RCC 7860 (cell line): ENCODE results near the gene CELF1.
"Not testable (repeated sequence)": the region's sequence is repeated elsewhere in the genome, so short reads cannot be mapped to it uniquely, and the experiment has no call there.

Source experiments
- DNase-seq: peaks from one replicate; pipeline ENCODE4 v3.0.0-alpha.2; 2015; ENCODE audit warnings: low spot score
- FAIRE-seq: peaks from 2 replicates; lab custom pipeline; 2012; peaks lifted over from hg19 to GRCh38; lab: Jason Lieb, UNC

The CELF1 gene

DNA sequence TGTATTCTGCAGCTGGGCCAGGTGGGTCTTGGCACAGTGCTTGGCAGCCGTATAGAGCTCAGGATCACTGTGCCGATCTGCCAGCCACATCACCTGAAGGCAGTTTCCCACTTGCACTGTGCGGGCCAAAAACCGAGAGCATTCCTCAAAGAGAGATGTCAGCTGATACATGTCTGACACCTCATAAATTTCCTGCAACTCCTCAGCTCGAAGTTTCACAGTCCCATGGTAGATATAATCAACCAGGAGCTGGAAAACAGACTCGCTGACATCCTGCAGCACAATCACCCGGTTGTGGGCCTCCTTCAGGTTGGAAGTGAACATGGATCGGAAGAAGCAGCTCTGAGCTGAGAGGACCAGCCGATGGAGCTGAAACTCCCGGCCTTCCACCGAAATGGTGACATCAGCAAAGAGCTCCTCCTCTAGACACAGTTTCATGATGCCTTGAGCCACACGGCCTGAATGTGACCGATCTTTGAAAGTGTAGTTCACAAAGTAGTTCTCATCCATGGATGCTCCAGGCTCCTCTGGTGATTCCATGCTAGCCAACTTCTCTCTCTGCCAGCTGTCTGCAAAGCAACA, 24.6 kb upstream of the CELF1 start:
- FAIRE-seq (no peak), DNase-seq (no peak)

DNA sequence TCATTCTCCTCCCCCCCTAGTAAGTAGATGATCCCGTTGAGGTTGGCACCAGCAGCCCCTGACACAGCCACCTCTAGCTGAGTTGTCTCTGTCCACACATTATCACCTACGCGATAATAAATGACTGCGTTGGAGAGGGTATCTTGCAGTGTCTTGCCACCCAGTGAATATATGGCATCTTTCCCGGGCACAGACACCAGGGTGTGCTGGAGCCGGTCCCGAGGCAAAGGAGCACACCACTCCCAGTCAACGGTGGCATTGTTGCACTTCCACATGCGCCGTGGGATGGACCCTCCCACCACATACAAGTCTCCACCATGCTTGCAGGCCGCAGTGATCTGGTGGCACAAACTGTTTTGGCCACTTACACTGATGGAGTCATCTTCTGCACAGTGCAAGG, 20.4 kb upstream of the CELF1 start:
- no peak for FAIRE-seq
- no peak for DNase-seq

DNA sequence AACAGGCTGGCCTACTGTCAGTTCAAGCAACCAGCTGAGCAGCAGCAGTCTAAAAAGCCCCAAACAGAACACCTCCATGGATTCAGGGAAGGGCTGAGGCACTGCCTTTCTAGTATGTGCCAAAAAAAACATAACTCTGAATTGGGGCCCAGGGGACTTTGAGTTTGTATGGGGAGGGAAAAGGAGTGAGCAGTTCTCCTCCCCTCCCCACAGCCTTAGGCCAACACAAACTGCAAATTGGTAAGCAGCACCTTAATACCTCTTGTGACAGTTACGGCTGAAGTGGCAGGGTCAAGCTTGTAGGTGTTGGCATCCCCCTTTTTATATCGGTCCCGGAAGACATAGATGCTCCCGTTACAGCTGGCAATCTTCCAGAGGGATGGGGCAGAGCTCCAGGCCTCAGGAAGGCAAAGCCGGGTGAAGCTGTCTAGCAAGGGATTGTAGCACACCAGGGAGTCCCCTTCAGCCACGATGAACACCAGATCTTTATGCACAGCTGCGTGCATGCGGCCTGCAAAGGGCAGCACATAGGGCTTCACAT, 19.9 kb upstream of the CELF1 start:
- FAIRE-seq (no peak), DNase-seq (no peak)

DNA sequence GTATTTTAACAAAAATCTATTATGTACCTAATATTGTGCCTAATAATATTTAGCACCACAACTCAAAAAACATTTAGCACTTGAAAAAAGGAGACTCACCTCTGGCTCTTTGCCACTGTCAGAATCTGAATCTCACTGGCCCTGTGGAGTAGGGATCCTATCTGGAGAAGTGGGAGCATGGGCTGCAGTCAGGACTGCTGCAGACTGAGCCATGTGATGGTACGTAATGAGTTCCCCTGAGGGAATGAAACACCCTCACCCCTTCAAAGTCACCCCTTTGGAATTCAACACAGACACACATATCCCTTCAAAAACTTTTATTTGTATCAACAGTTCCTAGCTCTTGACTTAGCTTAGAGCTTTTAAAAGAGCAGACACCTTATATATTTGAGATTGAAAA, 19.0 kb upstream of the CELF1 start:
- no peak for FAIRE-seq
- DNase-seq: no peak

DNA sequence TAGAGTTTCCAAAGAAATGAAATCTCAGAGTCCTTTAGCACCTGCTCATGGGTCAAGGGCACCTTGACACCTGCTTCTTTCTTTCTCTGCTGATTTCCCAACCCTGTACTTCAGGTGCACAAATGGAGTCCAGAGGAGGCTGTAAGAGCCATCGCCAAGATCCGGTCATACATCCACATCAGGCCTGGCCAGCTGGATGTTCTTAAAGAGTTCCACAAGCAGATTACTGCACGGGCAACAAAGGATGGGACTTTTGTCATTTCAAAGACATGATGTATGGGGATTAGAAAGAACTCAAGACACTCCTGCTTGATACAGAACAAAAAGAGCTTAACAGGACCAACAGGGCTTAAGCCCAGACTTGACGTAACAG, 18.4 kb upstream of the CELF1 start:
- FAIRE-seq (no peak), DNase-seq (no peak)

DNA sequence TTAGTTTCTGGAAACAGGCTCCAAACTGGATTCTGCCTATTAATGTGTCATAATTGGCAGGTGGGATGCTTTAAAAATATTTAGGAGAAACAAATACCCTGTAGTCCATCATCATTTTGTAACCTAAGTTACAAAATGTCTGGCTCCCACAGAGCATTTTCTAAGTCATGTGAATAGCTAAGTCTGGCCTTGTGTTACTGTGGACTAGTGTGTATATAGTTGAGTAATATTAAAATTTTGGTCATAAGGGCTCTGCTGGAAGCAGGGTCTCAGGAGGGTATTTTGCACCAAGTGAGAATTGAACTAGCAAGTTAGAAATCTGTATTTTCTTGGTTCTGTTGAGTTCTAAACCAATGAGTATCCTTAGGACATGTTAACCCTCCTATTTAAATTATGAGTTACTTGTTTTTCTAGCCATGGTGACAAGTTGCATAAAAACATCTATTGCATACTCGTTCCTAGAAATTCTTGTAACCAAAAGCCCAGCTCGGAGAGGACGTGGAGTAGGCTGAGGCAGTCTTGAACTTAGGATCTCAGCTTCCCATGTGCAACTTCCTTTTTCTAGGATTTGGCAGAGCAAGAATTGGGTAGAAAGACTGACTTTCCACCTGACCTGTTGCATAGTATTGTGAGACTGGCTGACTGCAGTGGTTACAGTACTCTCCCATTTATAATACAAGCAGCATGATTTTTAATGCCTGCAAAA, 17.9 kb upstream of the CELF1 start:
- FAIRE-seq (no peak), DNase-seq (no peak)

DNA sequence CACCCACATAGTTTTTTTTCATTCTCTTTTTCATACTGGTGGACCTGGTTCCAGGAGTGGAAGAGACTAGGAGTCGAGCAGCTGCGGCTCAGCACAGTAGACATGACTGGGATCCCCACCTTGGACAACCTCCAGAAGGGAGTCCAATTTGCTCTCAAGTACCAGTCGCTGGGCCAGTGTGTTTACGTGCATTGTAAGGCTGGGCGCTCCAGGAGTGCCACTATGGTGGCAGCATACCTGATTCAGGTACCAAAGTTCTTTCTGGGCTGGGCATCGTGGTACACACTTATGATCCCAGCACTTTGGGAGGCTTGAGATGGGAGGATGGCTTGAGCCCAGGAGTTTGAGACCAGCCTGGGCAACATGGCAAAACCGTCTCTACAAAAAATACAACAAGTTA, 16.7 kb upstream of the CELF1 start:
- no peak for FAIRE-seq
- no peak for DNase-seq

DNA sequence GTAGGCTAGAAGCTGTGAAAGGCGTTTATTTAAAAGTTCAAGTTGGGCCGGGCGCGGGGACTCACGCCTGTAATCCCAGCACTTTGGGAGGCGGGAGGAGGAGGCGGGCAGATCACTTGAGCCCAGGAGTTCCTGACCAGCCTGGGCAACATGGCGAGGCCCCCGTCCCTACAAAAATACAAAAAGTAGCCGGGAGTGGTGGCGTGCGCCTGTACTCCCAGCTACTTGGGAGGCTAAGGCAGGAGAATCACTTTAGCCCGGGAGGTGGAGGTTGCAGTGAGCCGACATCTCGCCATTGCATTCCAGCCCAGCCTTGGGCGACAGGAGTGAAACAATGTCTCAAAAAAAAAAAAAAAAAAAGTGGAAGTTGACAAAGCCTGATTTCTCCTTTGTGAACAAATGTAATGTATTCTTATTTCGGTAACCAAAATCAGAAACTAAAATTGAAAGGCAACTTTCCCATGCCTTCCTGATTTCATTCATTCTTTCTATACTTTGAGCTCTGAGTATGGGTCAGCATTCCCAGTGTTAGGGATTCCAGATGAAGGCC, 13.3 kb upstream of the CELF1 start:
- FAIRE-seq (no peak), DNase-seq (no peak)

DNA sequence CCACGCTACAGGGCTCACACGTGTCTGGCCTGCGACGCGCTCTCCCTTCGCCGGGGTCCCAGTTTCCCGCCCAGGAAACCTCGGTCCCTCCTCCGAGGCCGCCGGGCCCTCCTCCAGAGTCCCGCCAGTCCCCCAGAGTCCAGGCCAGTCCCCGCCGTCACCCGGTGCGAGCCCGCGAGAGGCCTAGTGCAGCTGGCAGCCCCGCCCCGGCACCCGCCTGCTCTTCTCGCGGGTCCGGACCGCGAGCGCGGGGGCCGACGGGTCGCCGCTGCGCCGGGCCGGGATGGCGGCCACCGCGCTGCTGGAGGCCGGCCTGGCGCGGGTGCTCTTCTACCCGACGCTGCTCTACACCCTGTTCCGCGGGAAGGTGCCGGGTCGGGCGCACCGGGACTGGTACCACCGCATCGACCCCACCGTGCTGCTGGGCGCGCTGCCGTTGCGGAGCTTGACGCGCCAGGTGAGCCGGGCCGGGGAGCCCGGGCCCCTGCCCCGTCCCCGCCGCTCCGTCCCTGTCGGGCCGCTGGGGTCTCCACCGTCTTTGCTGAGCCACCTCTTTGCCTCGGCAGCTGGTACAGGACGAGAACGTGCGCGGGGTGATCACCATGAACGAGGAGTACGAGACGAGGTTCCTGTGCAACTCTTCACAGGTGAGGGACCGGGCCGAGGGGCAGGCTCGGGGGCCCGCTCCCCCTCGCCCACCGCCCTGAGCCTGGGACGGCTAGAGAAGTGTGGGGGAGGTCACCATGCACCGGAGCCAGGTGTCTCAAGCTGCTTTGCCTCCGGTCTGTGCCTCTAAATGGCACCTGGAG, 12.6 kb upstream of the CELF1 start, which contains the start of gene PTPMT1:
PTPMT1 (plus strand) TSS at position 260 of the 809 bp plus-strand sequence; CDS start at position 284, 24 bp downstream.
- FAIRE-seq: no peak
- peak; percentile 50 for DNase-seq

DNA sequence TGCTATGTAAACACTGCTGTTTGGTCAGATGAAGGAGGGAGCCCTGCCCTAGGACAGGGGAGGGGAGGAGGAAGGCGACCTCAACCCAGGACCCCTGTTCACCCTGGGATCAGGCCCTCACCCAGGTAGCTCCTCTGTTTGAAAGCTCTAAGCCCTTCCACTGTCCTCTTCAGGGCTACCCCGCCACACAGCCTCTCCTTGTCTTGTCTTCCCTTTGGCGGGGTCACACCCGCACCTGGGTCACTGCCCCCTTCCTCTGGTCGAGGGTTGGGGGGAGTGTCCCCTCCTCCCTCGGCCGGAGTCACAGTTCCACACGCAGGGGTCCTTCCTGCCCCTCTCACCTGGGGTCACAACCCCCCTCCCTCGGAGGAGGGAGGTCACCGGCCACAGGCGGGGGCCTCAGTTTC, 12.0 kb upstream of the CELF1 start:
- DNase-seq (no peak), FAIRE-seq (no peak)

DNA sequence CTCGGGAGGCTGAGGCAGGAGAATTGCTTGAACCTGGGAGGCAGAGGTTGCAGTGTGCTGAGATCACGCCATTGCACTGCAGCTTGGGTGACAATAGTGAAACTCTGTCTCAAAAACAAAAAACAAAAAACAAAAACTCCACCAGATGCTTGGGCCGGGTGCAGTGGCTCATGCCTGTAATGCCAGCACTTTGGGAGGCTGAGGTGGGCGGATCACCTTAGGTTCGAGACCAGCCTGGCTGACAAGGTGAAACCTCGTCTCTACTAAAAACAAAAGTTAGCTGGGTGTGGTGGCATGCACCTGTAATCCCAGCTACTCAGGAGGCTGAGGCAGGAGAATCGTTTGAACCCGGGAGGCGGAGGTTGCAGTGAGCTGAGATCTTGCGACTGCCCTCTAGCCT, 11.4 kb upstream of the CELF1 start:
- not testable (repeated sequence) for DNase-seq, FAIRE-seq

DNA sequence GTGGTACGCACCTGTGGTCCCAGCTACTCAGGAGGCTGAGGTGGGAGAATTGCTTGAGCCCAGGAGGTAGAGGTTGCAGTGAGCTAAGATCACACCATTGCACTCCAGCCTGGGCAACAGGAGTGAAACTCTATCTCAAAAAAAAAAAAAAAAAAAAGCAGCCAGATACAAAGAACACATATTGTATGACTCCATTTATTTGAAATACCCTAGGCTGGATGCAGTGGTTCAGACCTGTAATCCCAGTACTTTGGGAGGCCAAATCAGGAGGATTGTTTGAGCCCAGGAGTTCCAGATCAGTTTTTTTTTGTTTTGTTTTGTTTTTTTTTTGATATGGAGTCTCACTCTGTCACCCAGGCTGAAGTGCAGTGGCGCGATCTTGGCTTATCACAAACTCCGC, 9.5 kb upstream of the CELF1 start:
- not testable (repeated sequence) for DNase-seq, FAIRE-seq

DNA sequence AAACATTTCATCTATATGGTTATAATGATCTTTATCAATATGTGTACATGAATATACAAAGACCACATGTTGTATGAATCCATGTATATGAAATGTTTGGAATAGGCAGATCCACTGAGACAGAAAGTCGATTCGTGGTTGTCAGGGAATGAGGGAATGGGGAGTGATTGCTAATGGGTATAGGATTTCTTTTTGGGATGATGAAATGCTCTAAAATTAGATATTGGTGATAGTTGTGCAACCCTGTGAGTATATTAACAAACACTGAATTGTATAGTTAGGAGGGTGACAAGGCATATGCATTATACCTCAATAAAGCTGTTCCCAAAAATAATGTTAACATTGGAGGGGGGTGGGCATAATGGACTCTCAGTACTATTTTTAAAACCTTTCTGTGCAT, 7.5 kb upstream of the CELF1 start:
- DNase-seq (no peak), FAIRE-seq (no peak)

DNA sequence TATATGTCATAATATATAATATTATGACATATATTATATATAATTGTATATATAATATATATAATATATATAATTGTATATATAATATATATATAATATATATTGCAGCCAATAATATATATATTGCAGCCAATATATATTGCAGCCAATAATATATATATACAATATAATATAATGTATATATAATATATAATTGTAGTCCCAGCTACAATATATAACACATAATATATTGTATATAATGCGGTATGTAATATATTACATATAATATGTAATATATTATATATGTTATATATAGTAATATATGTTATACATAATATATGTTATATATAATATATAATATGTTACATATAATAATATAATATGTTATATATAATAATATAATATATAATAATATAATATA, 5.8 kb upstream of the CELF1 start:
- DNase-seq: no peak
- FAIRE-seq: peak; percentile 98

DNA sequence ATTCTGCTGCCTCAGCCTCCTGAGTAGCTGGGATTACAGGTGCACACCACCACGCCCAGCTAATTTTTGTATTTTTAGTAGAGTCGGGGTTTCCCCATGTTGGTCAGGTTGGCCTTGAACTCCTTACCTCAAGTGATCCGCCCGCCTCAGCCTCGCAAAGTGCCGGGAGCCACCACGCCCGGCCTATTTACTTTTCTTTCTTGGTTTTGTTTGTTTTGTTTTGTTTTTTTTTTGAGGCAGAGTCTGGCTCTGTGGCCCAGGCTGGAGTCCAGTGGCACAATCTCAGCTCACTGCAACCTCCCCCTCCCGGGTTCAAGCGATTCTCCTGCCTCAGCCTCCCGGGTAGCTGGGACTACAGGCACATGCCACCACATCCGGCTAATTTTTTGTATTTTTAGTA, 4.1 kb upstream of the CELF1 start:
- not testable (repeated sequence) for DNase-seq, FAIRE-seq

DNA sequence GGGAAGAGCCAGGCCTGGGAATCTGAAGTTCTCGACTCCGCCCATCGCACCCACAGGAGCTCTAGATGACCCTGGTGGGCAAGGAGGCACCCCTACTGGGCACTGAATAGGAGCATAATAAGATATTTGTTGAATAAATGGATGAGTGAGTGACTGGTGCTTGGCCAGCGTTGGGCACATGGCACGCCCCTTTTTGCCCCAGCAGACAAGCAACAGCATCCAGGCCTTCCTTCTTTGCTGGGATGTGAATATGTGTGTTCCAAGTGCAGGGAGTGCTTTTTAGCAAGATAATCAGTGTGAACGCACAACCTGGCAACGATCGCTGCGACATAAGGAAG, 443 bp upstream of the CELF1 start:
- FAIRE-seq (no peak), DNase-seq (no peak)

DNA sequence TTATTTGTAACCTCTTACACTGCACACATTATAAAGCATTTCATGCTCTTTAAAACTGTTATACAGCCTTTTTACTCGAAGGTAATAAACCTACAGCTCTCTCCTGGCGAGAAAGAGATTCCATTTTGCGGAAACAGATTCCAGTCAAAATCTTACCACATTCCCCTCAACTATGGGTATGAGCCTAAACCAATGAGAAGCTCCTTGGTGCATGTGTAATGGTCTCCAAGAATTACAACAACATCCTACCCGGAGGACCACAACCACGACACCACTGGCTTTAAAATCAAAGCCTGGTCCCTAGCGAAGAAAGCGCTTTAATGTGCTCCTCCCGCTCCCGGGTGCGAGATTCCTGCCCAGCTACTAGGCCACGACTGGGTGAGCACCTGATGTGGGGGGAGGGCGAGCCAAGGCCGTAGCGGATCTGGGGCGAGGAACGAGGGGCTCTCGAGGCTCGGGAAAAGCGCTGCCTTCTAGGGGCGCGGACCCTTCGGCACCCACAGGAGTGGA, 821 bp downstream of the CELF1 start:
- FAIRE-seq (no peak), DNase-seq (peak; percentile 13)

DNA sequence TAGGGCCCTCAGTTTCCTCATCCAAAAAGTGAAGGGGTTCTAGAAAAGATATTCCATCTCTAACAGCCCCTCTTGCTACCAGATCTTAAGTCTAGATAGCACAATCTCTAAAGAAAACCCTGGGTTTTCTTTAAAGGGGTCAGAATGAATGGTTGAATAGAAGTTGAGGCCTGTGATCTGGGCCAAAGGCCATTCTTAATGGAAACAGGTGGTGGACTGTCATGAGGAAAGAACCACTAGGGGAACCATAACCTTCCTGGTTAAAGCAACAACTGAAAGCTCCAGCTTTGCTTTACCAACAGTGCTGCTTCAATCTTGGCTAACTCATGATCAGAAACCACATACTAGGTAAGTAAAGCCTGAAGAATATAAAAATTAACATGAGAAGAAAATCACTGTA, 1.8 kb downstream of the CELF1 start:
- DNase-seq: no peak
- no peak for FAIRE-seq

DNA sequence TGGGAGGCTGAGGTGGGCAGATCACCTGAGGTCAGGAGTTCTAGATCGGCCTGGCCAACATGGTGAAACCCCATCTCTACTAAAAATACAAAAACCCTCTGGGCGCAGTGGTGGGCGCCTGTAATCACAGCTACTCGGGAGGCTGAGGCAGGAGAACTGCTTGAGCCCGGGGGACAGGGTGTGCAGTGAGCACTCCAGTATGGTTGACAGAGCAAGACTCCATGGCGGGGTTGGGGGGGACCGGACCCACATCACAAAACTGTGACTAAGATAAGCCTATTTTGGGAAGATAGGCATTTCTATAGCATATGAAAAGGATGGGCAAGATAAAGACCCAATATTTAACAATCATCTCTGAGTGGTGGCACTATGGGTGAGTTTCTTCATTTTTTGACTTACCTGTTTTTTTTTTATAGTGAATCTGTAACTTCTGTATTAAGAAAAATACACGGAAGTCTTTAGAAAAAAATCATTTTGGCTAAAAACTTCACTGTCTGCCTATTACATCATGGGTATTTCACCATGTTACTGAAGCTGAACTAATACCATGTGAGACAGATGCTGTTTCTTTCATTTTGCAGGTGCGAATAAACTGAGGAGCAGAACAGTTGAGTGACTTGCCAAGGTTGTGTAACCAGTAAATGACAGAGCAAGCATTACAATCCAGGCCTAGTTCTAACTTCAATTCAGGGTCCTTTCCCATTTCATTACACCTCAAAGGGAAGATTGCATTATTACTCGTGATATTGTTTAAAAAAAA, 2.5 kb downstream of the CELF1 start:
- DNase-seq: no peak
- FAIRE-seq: no peak

DNA sequence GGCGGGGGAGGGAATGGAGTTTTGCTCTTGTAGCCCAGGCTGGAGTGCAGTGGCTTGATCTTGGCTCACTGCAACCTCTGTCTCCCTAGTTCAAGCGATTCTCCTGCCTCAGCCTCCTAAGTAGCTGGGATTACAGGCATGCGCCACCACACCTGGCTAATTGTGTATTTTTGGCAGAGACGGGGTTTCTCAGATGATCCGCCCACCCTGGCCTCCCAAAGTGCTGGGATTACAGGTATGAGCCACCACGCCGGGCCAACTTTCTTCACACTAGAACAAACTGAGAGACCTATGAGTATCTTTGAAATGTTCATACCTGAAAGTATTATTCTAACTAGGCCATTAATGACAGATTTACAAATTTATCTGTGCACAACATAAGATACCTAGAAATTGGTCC, 6.7 kb downstream of the CELF1 start:
- not testable (repeated sequence) for DNase-seq, FAIRE-seq

DNA sequence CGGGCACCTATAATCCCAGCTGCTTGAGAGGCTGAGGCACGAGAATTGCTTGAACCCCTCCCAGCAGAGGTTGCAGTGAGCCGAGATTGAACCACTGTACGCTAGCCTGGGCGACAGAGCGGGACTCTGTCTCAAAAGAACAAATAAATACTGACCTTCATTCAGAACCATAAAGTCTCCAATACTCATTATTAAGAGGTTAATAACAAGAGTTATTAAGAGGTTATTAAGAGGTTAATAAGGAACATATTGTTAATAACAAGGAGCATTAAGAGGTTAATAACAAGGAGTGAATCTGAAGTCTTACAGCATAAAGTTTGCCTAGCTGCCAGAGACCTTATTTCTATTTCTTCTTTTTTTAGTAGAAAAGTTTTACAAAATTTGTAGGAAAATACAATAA, 7.6 kb downstream of the CELF1 start:
- FAIRE-seq (no peak), DNase-seq (no peak)
